Activated CD8-positive, alpha-beta T cell treated with anti-CD3 and anti-CD28 coated beads, Interleukin-2, amount 10 ng/mL, durations not matched to agents 7 days and 5 days (primary cell): ENCODE data around the gene NRXN3. TPM values are rescaled to one million over a fixed set of nuclear protein-coding genes. Genes with fewer than 3 reads are reported as not detected.

Experiments
- ATAC-seq: fragments of 150-1000 bp; cut with Tn5 transposase; one replicate; pipeline ENCODE4 v1.10.0; 2021; ENCODE audit warnings: moderate library complexity
- CTCF ChIA-PET: fragments of 350-600 bp; sonication (Branson Sonifier 250); formaldehyde crosslinking; loops from one replicate; lab custom pipeline; 2021; ENCODE audit warnings: antibody characterized with exemption; lab: Charles Lee
- POLR2A ChIA-PET: fragments of 350-600 bp; sonication (Branson Sonifier 250); formaldehyde crosslinking; loops from one replicate; lab custom pipeline; 2021; ENCODE audit warnings: antibody characterized with exemption; lab: Charles Lee
- DNase-seq: peaks from one replicate; pipeline ENCODE4 v3.0.0-alpha.2; 2020
- H3K27ac Mint-ChIP-seq: one replicate; pipeline ENCODE4 v1.8.0; 2021; ENCODE audit warnings: mild to moderate bottlenecking, mixed read lengths
- H3K27me3 Mint-ChIP-seq: one replicate; pipeline ENCODE4 v1.8.0; 2021; ENCODE audit warnings: low read depth, mixed read lengths
- H3K36me3 Mint-ChIP-seq: one replicate; pipeline ENCODE4 v1.8.0; 2021; ENCODE audit warnings: low read depth, mixed read lengths
- H3K4me1 Mint-ChIP-seq: one replicate; pipeline ENCODE4 v1.8.0; 2021; ENCODE audit warnings: low read depth, mixed read lengths
- H3K4me3 Mint-ChIP-seq: one replicate; pipeline ENCODE4 v1.8.0; 2021; ENCODE audit warnings: mild to moderate bottlenecking, mixed read lengths
- H3K9me3 Mint-ChIP-seq: one replicate; pipeline ENCODE4 v1.8.0; 2022; ENCODE audit warnings: mixed read lengths; ENCODE audit not compliant: insufficient read depth
- total RNA-seq, 2 experiments: library from RNA; stranded (reverse); gene quantifications; one replicate each; pipeline ENCODE4 v1.2.3, GENCODE V29; 2021

NRXN3 gene
- total RNA-seq, 2 experiments from 2014 or later, result not detected

DNA sequence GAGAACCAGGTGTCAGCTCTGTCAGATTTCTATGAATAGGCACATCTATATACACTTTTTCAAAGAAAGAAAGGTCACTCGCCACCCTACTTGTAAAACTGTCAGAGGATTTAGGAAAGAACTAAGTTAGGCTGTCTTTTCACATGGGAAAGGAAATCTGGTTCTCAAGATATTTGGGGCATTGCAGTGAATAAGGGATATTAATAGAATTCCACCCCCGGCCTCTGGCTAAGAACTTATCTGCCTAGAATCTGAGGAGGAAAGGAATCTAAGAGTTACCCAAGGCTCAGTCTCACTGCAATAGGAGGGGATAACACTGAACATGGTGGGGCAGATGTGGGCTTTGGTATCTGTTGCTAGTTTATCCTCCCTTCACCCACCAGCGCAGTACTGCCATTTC is 677.6 kb downstream of the NRXN3 start:
- DNase-seq, result no peak
- Mint-ChIP-seq H3K27me3 (no peaks in the 10 kb centered on the region), H3K36me3 (no peaks in the 10 kb centered on the region), H3K9me3 (no peaks in the 10 kb centered on the region), H3K4me3 (no peak overlapping the region), H3K4me1 (no peaks in the 10 kb centered on the region), H3K27ac (no peak overlapping the region)
- POLR2A ChIA-PET, result no interaction called here
- CTCF ChIA-PET, result interaction anchor here (1.7 to 2.4 kb wide), 2 partner anchors 9 to 10 kb away, joined by 4 to 11 read pairs; no protein-coding TSS in a partner anchor
- ATAC-seq, result no peak

DNA sequence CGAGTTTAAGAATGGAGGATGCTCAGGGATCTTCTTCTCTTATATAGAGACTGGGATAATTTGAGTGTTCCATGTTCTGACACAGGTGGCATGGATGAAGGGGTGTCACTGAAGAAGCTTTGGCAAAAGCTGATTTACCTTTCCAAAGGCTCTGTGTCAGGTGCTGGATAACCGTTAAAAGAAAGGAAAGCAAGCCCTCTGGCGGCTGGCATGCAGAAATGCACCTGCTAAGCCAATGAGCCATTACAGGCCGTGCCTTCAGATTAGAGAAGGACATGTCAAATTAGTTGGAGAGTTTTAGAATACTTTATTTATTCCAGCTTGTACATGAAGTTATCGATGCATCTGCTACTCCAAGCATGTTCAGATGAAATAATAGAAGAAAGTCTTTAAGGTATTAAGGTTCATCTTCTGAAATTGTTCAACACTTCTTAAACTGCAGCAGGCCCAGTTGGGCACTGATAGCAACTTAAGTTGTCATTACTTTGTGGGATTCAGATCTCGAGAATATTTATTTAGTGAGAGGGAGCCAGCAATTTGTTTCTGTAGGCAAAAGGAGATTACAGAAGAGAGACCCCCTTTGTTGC is 678.2 kb downstream of the NRXN3 start:
- no peak for ATAC-seq

DNA sequence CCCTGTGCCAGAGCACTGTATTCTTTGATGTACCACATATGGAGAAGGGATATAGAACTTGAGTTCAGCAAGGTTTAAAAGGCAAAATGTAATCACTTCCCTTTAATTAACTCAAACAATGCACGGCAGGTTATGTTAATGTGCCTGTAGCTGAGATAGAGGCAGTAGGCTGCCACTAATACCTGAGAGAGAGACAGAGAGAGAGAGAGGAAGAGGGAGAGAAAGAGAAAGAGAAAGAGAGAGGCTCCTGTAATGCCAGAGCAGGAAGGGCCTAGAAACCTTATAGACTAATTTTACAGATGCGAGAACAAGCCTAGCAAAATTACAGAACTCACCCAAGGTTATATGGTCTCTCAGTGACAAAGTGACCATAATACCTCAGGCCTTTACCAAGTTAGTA is 679.8 kb downstream of the NRXN3 start:
- POLR2A ChIA-PET, result no interaction called here
- H3K36me3 Mint-ChIP-seq, result no peaks in the 10 kb centered on the region
- DNase-seq, result no peak
- no peak for ATAC-seq
- H3K9me3 Mint-ChIP-seq, result no peaks in the 10 kb centered on the region
- no peaks in the 10 kb centered on the region for H3K27me3 Mint-ChIP-seq
- H3K4me1 Mint-ChIP-seq, result no peaks in the 10 kb centered on the region
- H3K4me3 Mint-ChIP-seq, result no peak overlapping the region
- no peak overlapping the region for H3K27ac Mint-ChIP-seq
- CTCF ChIA-PET, result interaction anchor here (2.4 kb wide), 1 partner anchor 11 kb away, joined by 11 read pairs; no protein-coding TSS in a partner anchor

More for the DNA sequence above, 678.2 kb downstream of the NRXN3 start:
- Mint-ChIP-seq H3K4me3 (no peak overlapping the region), H3K4me1 (no peaks in the 10 kb centered on the region), H3K27ac (no peak overlapping the region), H3K9me3 (no peaks in the 10 kb centered on the region), H3K36me3 (no peaks in the 10 kb centered on the region), H3K27me3 (no peaks in the 10 kb centered on the region)
- DNase-seq, result peak; percentile 29
- ChIA-PET CTCF (interaction anchor here (1.7 to 2.4 kb wide), 2 partner anchors 9 to 10 kb away, joined by 4 to 11 read pairs; no protein-coding TSS in a partner anchor), POLR2A (no interaction called here)

DNA sequence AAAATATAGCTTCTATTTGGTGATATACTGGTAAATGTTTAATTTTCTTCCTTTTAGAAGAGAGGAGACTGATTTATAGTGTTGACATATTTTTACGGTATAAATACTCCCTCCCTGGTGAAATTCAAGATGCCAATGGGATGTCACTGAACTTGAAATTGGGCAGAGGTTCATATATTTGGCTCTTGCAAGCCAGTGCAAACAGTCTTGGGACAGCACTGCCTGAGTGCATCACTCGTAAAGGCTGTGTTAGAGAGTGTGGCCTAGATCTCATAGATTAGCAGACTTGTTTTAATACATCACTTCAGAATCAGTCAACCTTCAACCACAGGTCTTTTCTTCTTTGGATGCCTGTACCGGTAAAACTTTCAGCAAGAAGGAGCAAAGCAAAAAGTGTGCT is 681.0 kb downstream of the NRXN3 start:
- H3K4me3 Mint-ChIP-seq, result no peak overlapping the region
- no peaks in the 10 kb centered on the region for H3K36me3 Mint-ChIP-seq
- ATAC-seq, result no peak
- no peaks in the 10 kb centered on the region for H3K4me1 Mint-ChIP-seq
- ChIA-PET CTCF (no interaction called here), POLR2A (no interaction called here)
- H3K9me3 Mint-ChIP-seq, result no peaks in the 10 kb centered on the region
- no peaks in the 10 kb centered on the region for H3K27me3 Mint-ChIP-seq
- no peak overlapping the region for H3K27ac Mint-ChIP-seq
- DNase-seq, result no peak

DNA sequence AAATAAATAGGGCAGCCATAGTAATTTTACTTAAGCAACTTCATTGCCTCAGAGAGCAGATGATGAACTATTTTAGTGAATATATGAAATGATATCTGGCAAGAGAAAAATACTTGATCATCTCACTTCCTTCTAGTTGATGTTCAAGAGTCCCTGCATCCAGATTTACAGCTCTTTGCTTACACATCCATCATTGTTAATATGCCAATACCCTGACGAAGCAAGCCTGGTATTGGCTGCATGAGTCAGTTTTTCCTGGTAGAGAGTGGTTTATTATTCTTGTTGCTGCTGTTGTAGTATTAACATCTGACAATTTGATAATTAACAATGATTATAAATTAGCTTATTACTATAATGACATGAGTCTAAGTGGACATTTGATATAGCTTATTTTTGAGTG is 681.9 kb downstream of the NRXN3 start:
- Mint-ChIP-seq H3K27me3 (no peaks in the 10 kb centered on the region), H3K4me1 (no peaks in the 10 kb centered on the region), H3K27ac (no peak overlapping the region), H3K36me3 (no peaks in the 10 kb centered on the region), H3K4me3 (no peak overlapping the region), H3K9me3 (no peaks in the 10 kb centered on the region)
- no peak for DNase-seq
- ChIA-PET CTCF (no interaction called here), POLR2A (no interaction called here)
- ATAC-seq, result no peak

DNA sequence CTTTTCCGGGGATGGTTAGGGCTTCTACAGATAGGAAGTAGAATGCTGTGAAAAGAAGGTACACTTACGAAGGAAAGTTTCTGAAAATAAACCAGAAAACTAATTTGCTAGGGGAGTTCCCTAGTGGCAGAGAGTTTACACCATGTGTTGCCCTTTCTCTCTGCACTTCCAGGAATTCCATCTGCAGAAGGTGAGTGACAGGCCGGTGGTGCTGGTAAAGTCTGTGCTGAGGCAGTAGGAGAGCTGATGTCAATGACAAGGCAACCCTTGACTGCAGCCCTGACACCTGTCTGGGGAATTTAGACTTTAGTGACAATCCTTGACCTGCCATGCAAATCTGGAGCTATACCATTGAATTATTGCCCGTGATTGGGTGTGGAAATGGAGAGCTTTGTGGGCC is 687.8 kb downstream of the NRXN3 start:
- Mint-ChIP-seq H3K36me3 (no peaks in the 10 kb centered on the region), H3K27me3 (no peaks in the 10 kb centered on the region), H3K27ac (no peak overlapping the region), H3K4me1 (no peaks in the 10 kb centered on the region), H3K9me3 (no peaks in the 10 kb centered on the region), H3K4me3 (no peak overlapping the region)
- no peak for ATAC-seq
- DNase-seq, result no peak
- ChIA-PET CTCF (interaction anchor here (1.0 kb wide), 1 partner anchor 9 kb away, joined by 4 read pairs; no protein-coding TSS in a partner anchor), POLR2A (no interaction called here)

DNA sequence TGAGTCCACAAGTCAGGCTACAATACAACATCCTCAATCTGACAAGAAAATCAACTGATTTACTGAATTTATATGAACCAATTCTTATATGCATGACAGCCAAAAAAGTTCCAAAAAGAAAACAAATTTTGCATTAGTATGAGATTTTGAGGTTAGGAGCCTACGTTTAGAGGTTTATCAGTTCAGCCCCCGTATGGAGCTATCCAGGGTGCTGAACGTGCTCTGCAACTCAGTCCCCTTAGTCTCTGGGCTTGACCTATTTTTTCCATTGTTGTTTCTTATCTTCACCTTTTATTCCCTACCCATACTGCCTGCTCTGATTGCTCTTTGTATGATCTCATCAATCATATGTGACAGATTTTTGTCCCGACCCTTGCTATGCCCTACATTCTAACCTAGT is 693.0 kb downstream of the NRXN3 start:
- DNase-seq, result peak; percentile 49
- no peaks in the 10 kb centered on the region for H3K36me3 Mint-ChIP-seq
- H3K9me3 Mint-ChIP-seq, result no peaks in the 10 kb centered on the region
- H3K27me3 Mint-ChIP-seq, result no peaks in the 10 kb centered on the region
- POLR2A ChIA-PET, result no interaction called here
- H3K4me1 Mint-ChIP-seq, result no peaks in the 10 kb centered on the region
- ATAC-seq, result no peak
- CTCF ChIA-PET, result no interaction called here
- no peak overlapping the region for H3K4me3 Mint-ChIP-seq
- no peak overlapping the region for H3K27ac Mint-ChIP-seq

DNA sequence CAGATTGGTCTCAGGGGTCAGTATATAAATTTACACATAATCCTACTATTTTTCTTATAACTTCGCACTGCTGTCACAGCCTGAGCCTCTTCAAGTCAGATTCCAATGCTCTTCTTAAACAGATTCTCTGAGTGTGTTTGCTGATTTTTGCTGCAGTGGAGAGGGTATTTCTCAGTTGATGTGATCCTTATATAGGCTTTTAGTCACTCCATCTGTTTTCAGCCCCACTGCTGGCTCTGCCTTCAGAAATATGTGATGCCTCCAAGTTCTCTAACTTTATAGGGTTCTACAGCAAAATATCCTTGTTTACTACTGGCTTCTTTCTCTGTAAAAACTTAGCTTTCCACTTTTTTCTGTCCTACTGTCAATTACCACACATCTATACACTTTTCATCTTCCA is 702.7 kb downstream of the NRXN3 start:
- no peaks in the 10 kb centered on the region for H3K9me3 Mint-ChIP-seq
- no peaks in the 10 kb centered on the region for H3K4me1 Mint-ChIP-seq
- H3K4me3 Mint-ChIP-seq, result no peak overlapping the region
- no peaks in the 10 kb centered on the region for H3K27me3 Mint-ChIP-seq
- no peak for ATAC-seq
- no peak for DNase-seq
- POLR2A ChIA-PET, result no interaction called here
- no peak overlapping the region for H3K27ac Mint-ChIP-seq
- no peaks in the 10 kb centered on the region for H3K36me3 Mint-ChIP-seq
- CTCF ChIA-PET, result no interaction called here

DNA sequence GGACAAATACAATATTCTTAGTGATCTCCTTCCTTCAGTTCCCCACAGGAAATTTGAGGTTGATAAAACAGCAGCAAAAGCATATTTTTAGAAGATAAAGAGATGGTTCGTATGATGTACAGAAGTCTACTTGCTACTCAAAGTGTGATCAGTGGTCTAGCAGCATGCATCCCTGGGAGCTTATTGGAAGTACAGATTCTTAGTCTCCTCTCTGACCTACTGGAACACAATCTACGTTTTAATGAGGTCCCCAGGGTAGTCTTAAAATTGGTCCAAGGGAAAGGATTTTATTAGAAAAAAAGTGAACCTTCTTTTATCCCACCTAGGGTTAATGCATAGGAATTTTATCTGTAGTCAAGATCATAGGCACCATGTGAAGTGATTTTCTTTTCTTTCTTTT is 703.4 kb downstream of the NRXN3 start:
- H3K4me3 Mint-ChIP-seq, result no peak overlapping the region
- no peaks in the 10 kb centered on the region for H3K27me3 Mint-ChIP-seq
- H3K36me3 Mint-ChIP-seq, result no peaks in the 10 kb centered on the region
- CTCF ChIA-PET, result no interaction called here
- no peaks in the 10 kb centered on the region for H3K4me1 Mint-ChIP-seq
- ATAC-seq (no peak), DNase-seq (no peak)
- H3K9me3 Mint-ChIP-seq, result no peaks in the 10 kb centered on the region
- no peak overlapping the region for H3K27ac Mint-ChIP-seq
- POLR2A ChIA-PET, result no interaction called here

DNA sequence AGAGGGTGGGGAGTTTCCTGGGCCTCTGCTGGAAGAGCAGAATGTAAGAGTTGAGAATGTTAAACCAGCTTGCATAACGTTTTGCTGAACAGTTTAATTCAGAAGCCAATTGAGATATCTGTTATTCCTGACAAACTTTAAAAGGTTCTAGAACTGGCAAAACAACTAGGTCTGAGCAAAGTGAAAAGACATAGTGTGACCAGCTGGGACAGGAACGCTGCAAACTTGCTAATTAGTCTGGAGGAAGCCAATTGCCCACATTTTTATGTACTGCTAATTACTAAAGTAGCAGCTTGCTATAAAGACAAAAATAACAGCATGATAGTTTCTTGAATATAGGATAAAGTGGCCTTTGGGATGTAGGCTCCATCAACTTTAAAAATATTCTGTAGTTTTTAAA is 704.9 kb downstream of the NRXN3 start:
- H3K27ac Mint-ChIP-seq, result no peak overlapping the region
- ChIA-PET POLR2A (no interaction called here), CTCF (no interaction called here)
- no peaks in the 10 kb centered on the region for H3K36me3 Mint-ChIP-seq
- H3K27me3 Mint-ChIP-seq, result no peaks in the 10 kb centered on the region
- H3K9me3 Mint-ChIP-seq, result no peaks in the 10 kb centered on the region
- ATAC-seq (no peak), DNase-seq (no peak)
- no peaks in the 10 kb centered on the region for H3K4me1 Mint-ChIP-seq
- H3K4me3 Mint-ChIP-seq, result no peak overlapping the region

DNA sequence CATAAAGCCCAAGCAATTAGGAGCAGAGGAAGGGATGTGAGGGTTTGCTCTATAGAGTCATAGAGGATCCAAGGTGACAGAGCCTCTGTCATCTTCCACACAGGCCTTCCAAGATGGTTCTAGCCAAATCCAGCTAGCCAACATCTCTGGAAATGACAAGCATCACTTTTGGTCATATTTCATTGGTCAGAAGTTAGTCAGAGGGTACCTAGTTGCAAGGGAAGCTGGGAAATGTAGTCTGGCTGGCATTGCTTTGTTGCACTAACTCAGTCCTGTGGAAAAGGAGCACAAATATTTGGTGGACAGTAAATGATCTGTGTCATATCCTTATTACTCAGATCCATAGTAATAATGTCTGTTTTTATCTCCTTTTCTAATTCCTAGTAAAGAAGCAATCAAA is 715.7 kb downstream of the NRXN3 start:
- no peaks in the 10 kb centered on the region for H3K9me3 Mint-ChIP-seq
- H3K36me3 Mint-ChIP-seq, result no peaks in the 10 kb centered on the region
- ATAC-seq (no peak), DNase-seq (no peak)
- CTCF ChIA-PET, result no interaction called here
- no peak overlapping the region for H3K4me3 Mint-ChIP-seq
- no peak overlapping the region for H3K27ac Mint-ChIP-seq
- no peaks in the 10 kb centered on the region for H3K4me1 Mint-ChIP-seq
- POLR2A ChIA-PET, result no interaction called here
- H3K27me3 Mint-ChIP-seq, result no peaks in the 10 kb centered on the region

DNA sequence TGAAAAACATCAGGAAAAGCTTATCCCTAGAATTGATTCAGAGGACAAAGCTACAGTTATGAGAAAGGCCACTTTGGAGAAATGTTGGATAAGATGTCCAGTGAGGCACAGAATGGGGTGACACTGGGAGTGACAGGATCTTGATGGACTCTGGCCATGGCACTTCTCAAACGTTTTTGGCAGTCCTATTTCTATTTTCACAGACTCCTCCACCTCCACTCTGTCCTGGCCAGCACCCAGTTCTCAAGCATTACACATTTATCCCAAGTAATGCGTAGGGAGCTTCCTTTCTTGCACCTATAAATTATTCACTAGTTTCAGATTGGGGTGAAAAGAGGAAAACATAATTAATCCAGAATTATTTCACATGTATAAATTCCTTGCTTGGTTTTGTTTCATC is 727.3 kb downstream of the NRXN3 start:
- Mint-ChIP-seq H3K9me3 (no peaks in the 10 kb centered on the region), H3K27ac (no peak overlapping the region), H3K27me3 (no peaks in the 10 kb centered on the region), H3K4me1 (no peaks in the 10 kb centered on the region), H3K36me3 (no peaks in the 10 kb centered on the region), H3K4me3 (no peak overlapping the region)
- ChIA-PET CTCF (no interaction called here), POLR2A (no interaction called here)
- no peak for ATAC-seq
- DNase-seq, result no peak
